Mucosa of gallbladder (tissue), 1 donor: ENCODE results near the gene PKLR. TPM values are rescaled to one million over a fixed set of nuclear protein-coding genes. Genes with fewer than 3 reads are reported as not detected.
A peak's percentile ranks its signal among the peaks of the same experiment; 100 is the strongest.
"Not testable (repeated sequence)": the region's sequence is repeated elsewhere in the genome, so short reads cannot be mapped to it uniquely, and the experiment has no call there.

ENCODE experiments used
- DNase-seq: peaks from one replicate; pipeline ENCODE4 v3.0.0-alpha.2; 2020; ENCODE audit warnings: low spot score
- total RNA-seq: library from RNA; stranded (reverse); gene quantifications from one replicate; pipeline ENCODE4 v1.2.1, GENCODE V29; 2021
- donor health status: DM: no; HTN: no; CAD: no.

Gene PKLR
- total RNA-seq, 1 donor from 2014 or later, result 1.7 TPM

GRCh38 chr1:155255243-155256007 is 45.8 kb downstream of the PKLR start, which contains the start of gene ENTREP3:
Gene ENTREP3, minus strand, starts transcription at chr1:155255483. Its CDS starts 606 bp downstream, at chr1:155254877.
- peak; percentile 87 for DNase-seq

GRCh38 chr1:155254714-155255242 is 46.5 kb downstream of the PKLR start:
- DNase-seq, result no peak

- DNase-seq, result no peak
Measured at GRCh38 chr1:155254228-155254713, 47.0 kb downstream of the PKLR start.

- no peak for DNase-seq
Measured at GRCh38 chr1:155253797-155254196, 47.4 kb downstream of the PKLR start.

GRCh38 chr1:155253208-155253607 is 48.0 kb downstream of the PKLR start:
- no peak for DNase-seq

- DNase-seq, result no peak
Measured at GRCh38 chr1:155251566-155251965, 49.7 kb downstream of the PKLR start.

- peak; percentile 92 for DNase-seq
Measured at GRCh38 chr1:155250633-155251449, 50.4 kb downstream of the PKLR start.

- DNase-seq, result no peak
Measured at GRCh38 chr1:155250246-155250632, 51.0 kb downstream of the PKLR start.

GRCh38 chr1:155247667-155248553 is 53.3 kb downstream of the PKLR start:
- no peak for DNase-seq

- DNase-seq, result not testable (repeated sequence)
Measured at GRCh38 chr1:155246796-155247195, 54.4 kb downstream of the PKLR start.

- no peak for DNase-seq
Measured at GRCh38 chr1:155245163-155245524, 56.1 kb downstream of the PKLR start.

GRCh38 chr1:155244368-155245162 is 56.7 kb downstream of the PKLR start:
- peak; percentile 98 for DNase-seq

- no peak for DNase-seq
Measured at GRCh38 chr1:155242805-155243358, 58.4 kb downstream of the PKLR start.

- DNase-seq, result no peak
Measured at GRCh38 chr1:155241841-155242264, 59.4 kb downstream of the PKLR start.

- peak; percentile 84 for DNase-seq
Measured at GRCh38 chr1:155241069-155241679, 60.1 kb downstream of the PKLR start.

Other genes starting within 250 kb of the PKLR start
- gene EFNA4, start 237.7 kb downstream of the PKLR start, total RNA-seq, result 12.8 TPM
- gene EFNA3, start 222.6 kb downstream of the PKLR start, total RNA-seq, result 2.7 TPM
- gene EFNA1, start 173.6 kb downstream of the PKLR start, total RNA-seq, result 100.0 TPM
- gene SLC50A1, start 165.6 kb downstream of the PKLR start, total RNA-seq, result 54.7 TPM
- gene DPM3, start 160.9 kb downstream of the PKLR start, total RNA-seq, result 130 TPM
- 158 TPM for gene KRTCAP2, start 128.1 kb downstream of the PKLR start, total RNA-seq
- gene TRIM46, start 127.6 kb downstream of the PKLR start, total RNA-seq, result 0.83 TPM
- gene THBS3, start 93.5 kb downstream of the PKLR start, total RNA-seq, result 43.1 TPM
- 31.3 TPM for gene MTX1, start 92.7 kb downstream of the PKLR start, total RNA-seq
- 49.0 TPM for gene ENTREP3, start 46.0 kb downstream of the PKLR start, total RNA-seq
- gene SCAMP3, start 39.1 kb downstream of the PKLR start, total RNA-seq, result 68.6 TPM
- gene CLK2, start 27.9 kb downstream of the PKLR start, total RNA-seq, result 73.7 TPM
- 8.7 TPM for gene HCN3, start 24.0 kb downstream of the PKLR start, total RNA-seq
- 269 TPM for gene FDPS, start 7.4 kb upstream of the PKLR start, total RNA-seq
- gene RUSC1, start 19.5 kb upstream of the PKLR start, total RNA-seq, result 58.8 TPM